Measurements from ENCODE around the gene SGSM2.

DNA sequence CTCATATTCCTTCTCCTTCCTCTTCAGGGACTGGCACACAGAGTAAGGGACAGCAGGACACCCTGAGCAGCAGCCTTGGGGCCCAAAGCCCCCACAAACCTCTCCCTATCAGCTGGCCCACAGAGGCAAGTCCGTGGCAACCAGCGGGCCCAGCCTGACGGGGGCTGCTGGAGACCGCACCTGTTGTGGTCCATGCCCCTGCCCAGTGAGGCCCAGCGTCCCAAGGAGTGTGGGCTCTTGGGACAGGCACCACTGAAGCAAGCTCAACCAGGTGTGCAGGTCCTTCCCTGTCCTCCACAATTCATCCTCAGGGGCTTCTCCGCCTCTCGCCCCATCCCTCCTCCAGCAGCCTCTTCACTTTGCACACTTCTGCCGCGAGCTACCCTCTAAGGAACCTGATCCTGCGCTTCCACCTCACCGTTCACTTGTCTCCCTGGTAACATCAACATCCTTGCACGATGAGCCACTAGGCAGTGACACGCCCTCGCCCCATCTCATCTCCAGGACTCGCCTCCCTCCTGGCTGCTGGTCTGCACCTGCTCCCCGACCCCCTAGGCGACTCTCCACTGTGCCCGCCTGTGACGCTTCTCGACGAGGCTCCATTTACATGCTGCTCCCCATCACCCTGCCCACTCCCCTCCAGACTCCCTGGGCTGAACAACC lies 50.9 kb downstream of the SGSM2 start:
- TF ChIP-seq, protein P1, sequence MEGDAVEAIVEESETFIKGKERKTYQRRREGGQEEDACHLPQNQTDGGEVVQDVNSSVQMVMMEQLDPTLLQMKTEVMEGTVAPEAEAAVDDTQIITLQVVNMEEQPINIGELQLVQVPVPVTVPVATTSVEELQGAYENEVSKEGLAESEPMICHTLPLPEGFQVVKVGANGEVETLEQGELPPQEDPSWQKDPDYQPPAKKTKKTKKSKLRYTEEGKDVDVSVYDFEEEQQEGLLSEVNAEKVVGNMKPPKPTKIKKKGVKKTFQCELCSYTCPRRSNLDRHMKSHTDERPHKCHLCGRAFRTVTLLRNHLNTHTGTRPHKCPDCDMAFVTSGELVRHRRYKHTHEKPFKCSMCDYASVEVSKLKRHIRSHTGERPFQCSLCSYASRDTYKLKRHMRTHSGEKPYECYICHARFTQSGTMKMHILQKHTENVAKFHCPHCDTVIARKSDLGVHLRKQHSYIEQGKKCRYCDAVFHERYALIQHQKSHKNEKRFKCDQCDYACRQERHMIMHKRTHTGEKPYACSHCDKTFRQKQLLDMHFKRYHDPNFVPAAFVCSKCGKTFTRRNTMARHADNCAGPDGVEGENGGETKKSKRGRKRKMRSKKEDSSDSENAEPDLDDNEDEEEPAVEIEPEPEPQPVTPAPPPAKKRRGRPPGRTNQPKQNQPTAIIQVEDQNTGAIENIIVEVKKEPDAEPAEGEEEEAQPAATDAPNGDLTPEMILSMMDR (IDR thresholded peaks at IDR 0.05; ENCODE audit: insufficient read depth, low read length) = no peak
- no peak for TF ChIP-seq POLR2AphosphoS5 (IDR thresholded peaks at IDR 0.05; ENCODE audit: low read depth)
- TF ChIP-seq GABPA (IDR thresholded peaks at IDR 0.05; ENCODE audit: low read depth) = no peak
- no peak for TF ChIP-seq REST (IDR thresholded peaks at IDR 0.05; ENCODE audit: insufficient replicate concordance, low read depth)
- no peak for TF ChIP-seq SPI1 (IDR thresholded peaks at IDR 0.05; ENCODE audit: borderline replicate concordance, low read depth)
